HPDE6-E6E7 (cell line): Measurements from ENCODE around the gene CLASRP.
A peak's percentile ranks its signal among the peaks of the same experiment; 100 is the strongest.

Experiments
- DNase-seq: peaks from one replicate; pipeline ENCODE4 v3.0.0; 2011; ENCODE audit warnings: missing footprints; ENCODE audit errors: extremely low spot score

The CLASRP gene

DNA sequence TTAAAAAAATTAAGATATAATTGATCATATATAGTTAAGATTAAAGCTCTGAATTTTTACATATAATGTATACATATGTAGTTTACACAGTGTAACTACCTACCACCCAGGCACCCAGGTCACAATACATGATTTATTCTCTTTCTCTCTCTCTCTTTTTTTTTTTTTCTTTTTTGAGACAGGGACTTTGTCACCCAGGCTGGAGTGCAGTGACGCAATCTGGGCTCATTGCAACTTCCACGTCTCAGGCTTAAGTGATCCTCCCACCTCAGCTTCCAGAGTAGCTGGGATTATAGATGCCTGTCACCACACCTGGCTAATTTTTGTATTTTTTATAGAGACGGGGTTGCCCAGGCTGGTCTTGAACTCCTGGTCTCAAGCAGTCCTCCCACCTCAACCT, 18.8 kb upstream of the CLASRP start:
- DNase-seq = no peak

GRCh38 chr19:45021971-45022370, 16.9 kb upstream of the CLASRP start:
- no peak for DNase-seq

DNA sequence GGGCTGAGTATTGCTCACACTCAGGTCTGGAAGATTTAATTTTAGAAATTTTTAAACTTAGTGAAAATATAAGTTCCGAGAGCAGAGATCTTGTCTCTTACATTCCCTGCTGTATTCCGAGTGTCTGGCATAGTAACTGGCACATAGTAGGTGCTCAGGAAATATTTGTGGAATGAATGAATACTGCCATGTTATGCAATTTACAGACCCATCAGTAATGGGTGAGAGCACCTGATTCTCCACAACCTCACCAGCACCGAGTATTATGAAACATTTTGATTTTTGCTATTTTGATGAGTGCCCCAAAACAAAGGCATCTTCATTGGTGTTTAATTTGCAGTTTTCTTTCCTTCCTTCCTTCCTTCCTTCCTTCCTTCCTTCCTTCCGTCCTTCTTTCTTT, 15.8 kb upstream of the CLASRP start:
- no peak for DNase-seq

DNA sequence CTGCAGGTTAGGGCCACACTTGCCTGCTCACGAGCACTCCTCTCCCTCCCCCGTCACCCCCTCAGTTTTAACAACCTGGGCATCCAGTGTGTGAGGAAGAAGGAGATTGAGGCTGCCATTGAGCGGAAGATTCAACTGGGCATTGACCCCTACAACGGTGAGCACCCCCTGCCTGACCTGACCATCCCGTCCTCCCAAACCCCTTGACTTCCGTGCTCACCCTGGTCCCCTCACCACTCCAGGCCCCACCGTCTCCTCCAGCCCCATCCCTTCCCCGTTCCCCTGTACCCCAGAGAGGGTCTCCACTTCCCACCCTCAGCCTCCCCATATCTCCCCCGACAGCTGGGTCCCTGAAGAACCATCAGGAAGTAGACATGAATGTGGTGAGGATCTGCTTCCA, 13.6 kb upstream of the CLASRP start:
- no peak for DNase-seq

GRCh38 chr19:45027371-45027770, 11.5 kb upstream of the CLASRP start:
- DNase-seq = no peak

DNA sequence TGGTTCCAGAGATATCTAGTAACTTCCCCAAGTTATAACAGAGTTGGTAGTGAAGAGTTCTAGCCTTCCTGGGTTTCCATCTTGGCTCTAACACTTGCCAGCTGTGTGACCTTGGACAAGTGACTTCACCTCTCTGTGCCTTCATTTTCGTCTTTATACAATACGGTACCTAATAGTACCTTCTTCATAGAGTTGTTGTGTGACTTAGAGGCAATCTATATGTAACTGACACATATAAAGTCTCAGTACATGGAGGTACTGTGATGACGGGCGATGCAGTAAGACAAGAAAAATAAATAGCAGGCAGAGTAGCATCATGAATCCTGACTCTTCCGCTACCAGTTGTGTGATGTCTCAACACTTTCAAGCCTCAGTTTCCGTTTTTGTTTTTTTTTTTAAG, 8.0 kb upstream of the CLASRP start:
- DNase-seq = no peak

- DNase-seq = no peak
These were observed 6.4 kb upstream of the CLASRP start for GRCh38 chr19:45032421-45032820.

- no peak for DNase-seq
These were observed 3.1 kb upstream of the CLASRP start for GRCh38 chr19:45035755-45036154.

- no peak for DNase-seq
These were observed 1.3 kb upstream of the CLASRP start for GRCh38 chr19:45037393-45038169.

DNA sequence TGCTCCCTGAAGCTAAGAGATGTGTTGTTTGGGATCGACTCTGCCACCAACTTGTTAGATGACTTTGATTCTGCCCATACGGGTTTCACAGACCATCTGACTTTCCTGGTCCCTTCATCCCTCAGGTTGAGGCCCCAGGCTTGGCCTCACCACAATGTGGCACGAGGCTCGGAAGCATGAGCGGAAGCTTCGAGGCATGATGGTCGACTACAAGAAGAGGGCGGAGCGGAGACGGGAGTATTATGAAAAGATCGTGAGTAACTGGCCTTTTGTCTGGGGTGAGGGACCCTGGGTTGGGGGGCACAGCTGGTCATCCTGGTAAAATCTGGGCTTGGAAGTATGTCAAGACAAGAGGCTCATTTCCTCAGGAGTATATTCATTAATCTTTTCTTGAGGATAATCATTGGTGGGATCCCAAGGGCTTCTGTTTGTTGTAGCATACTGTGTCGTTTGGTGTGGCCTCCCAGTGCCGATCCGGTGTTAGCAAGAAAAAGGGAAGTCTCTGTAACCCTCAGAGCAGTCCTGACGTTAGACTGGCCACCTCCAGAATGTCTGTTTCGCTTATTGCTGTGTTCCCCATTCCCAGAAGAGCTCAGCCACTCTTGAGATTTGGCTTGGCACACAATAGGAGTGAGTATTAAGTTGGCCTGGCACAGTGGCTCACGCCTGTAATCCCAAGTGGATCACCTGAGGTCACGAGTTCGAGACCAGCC, 1.4 kb downstream of the CLASRP start:
- no peak for DNase-seq

GRCh38 chr19:45041125-45041524, 2.3 kb downstream of the CLASRP start:
- DNase-seq = no peak

DNA sequence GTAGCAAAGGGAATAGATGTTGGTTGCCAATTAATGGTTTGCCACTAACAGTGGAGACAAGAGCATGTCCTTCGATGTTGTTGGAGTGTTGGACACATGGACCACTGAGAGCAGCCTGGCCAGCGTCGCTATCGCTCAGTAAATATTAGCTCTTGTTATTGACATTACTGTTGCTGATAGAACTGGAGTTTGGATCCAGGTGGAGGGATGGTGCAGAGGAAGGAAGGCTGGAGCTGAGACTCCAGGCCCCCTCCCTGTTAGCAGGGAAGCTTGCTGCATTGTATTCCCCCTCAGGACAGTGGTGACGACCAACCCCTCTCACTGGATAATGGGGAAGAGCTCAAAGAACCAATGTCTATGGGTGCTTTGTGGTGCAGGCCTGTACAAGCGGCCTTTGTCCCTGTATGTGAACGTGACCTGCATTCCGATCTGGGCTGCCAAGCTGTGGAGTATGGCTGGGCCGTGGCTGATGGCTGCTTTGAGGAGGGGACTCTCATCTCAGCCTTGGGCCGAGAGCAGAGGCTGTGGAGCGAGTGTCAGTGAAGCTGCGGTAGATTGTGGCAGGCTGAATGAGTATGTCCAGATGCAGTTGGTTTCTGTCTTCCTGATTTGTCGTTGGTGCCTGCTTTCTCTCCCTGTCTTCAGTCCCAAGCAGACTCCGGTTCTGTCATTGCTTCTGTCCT, 7.0 kb downstream of the CLASRP start:
- no peak for DNase-seq

DNA sequence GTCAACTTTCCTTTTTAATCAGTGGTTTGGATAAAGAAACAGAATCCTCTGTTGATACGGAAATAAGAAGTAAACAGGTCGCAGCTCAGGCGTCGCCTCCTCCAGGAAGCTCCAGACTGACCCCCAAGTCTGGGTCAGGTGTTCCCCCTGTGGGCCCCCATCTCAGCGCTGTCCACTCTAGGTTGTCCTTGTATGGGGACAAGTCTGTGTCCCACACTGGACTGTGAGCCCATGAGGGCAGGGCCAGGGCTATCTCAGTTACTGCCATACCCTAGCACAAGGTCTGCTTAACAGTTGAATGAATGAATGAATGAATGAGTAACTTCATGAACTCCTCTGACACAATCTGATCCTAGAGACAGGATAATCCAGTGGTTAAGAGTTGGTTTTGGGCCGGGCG, 7.5 kb downstream of the CLASRP start:
- DNase-seq = no peak

DNA sequence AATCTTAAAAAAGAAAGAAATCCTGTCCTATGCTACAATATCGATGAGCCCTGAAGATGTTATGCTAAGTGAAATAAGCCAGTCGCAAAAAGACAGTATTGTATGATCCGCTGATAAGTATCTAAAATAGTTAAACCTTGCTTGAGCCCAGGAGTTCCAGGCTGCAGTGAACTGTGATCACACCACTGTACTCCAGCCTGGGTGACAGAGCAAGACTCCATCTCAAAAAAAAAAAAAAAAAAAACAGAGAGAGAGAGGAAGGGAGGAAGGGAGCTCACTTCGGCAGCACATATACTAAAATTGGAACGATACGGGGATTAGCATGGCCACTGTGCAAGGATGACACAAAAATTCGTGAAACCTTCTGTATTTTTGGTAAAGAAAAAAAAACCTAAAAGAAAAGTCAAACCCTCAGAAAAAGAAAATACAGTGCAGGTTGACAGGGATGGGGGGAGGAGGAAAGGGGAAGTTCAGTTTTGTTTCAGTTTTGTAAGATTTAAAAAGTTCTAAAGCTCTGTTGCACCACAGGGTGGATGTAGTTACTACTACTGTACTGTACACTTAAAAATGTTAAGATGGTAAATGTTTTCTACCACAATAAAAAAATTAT, 8.4 kb downstream of the CLASRP start:
- no peak for DNase-seq

DNA sequence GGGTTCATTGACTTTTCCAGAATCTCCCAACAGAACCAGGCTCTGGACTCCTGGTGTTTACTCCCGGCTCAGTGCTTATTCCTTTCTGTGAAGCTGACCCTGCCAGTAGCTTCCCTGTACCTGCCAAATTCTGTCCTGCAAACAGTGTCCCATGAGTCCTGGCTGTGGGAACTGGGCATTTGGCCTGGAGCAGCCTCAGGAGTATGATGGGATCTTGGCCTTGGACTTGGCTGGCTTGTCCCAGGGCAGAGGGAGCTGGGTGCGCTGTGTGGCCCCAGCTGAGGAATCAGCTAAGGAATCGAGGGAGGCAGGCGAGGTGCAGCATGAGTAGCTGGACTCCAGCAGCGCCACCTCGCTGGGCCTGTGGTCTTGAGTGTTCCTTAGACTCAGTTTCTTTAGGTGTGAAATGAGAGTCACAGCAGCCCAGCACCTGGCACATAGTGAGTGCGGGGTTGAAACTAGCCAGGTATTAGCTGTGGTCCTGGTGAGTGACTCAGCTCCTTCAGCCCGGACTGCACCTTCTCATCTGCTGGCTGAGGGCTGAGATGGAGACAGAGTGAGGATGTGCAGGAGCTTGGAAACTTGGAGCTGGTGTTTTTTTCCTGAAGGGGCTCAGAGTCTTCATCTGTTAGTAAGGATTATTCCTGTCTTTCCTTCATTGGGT, 10.4 kb downstream of the CLASRP start:
- DNase-seq = peak; percentile 41

GRCh38 chr19:45050036-45050435, 11.2 kb downstream of the CLASRP start:
- no peak for DNase-seq

- DNase-seq = no peak
These were observed 13.2 kb downstream of the CLASRP start for GRCh38 chr19:45051929-45052579.

GRCh38 chr19:45056831-45057230, 18.0 kb downstream of the CLASRP start:
- no peak for DNase-seq

- no peak for DNase-seq
These were observed 18.6 kb downstream of the CLASRP start for GRCh38 chr19:45057444-45057843.

- no peak for DNase-seq
These were observed 19.8 kb downstream of the CLASRP start for GRCh38 chr19:45058622-45059159.
